A549 (cell line): ENCODE data around the gene CCDC57. TPM values are rescaled to one million over a fixed set of nuclear protein-coding genes. Genes with fewer than 3 reads are reported as not detected.
A peak's percentile ranks its signal among the peaks of the same experiment; 100 is the strongest.

Experiments
- ATAC-seq, 2 experiments: fragments of 200-7000 bp in 1 of 2; fragments of >200 bp in 1 of 2; cut with Nextera tagmentation in 1 of 2; cut with Tn5 transposase in 1 of 2; 3 replicates each; pipeline versions ENCODE4 v1.8.0 to v1.9.1; 2018 to 2020; ENCODE audit warnings: mild to moderate bottlenecking in 1 of 2, moderate library complexity in 1 of 2
- CTCF ChIA-PET: fragments of 300-600 bp; sonication (Branson Sonifier 250); formaldehyde crosslinking; extraction: SDS; loops from one replicate; lab custom pipeline; 2021; ENCODE audit warnings: antibody characterized with exemption, inconsistent platforms; lab: Yijun Ruan, JAX
- POLR2A ChIA-PET: fragments of 350-600 bp; formaldehyde crosslinking; extraction: SDS; loops from one replicate; lab custom pipeline; 2021; ENCODE audit warnings: antibody characterized with exemption, inconsistent platforms; lab: Yijun Ruan, JAX
- DNase-seq, 2 experiments: peaks; one replicate each; pipeline versions ENCODE4 v3.0.0 to v3.0.0-alpha.2; 2011 to 2016; ENCODE audit warnings: low read depth in 1 of 2, low spot score in 1 of 2
- FAIRE-seq: peaks from 2 replicates; lab custom pipeline; 2011; peaks lifted over from hg19 to GRCh38; lab: Jason Lieb, UNC
- H3K27ac ChIP-seq, 2 experiments: fragments of >200 bp; sonication (Bioruptor Twin); formaldehyde crosslinking; 3 replicates each; pipeline ENCODE4 v1.5.1; 2016 to 2017
- H3K4me1 ChIP-seq: fragments of >200 bp; sonication (Bioruptor Twin); formaldehyde crosslinking; 3 replicates; pipeline ENCODE4 v1.6.1; 2016
- H3K4me2 ChIP-seq: fragments of >200 bp; sonication (Bioruptor Twin); formaldehyde crosslinking; 3 replicates; pipeline ENCODE4 v1.6.1; 2016
- H3K4me3 ChIP-seq: fragments of >200 bp; sonication (Bioruptor Twin); formaldehyde crosslinking; 3 replicates; pipeline ENCODE4 v1.5.1; 2016
- H3K9me3 ChIP-seq: fragments of >200 bp; sonication (Bioruptor Twin); formaldehyde crosslinking; 3 replicates; pipeline ENCODE4 v1.6.1; 2016
- BCL3 ChIP-seq: fragments of >200 bp; sonication (Bioruptor Twin); formaldehyde crosslinking; IDR thresholded peaks from 3 replicates; pipeline ENCODE4 v1.6.1; 2016
- CBX8 ChIP-seq: fragments of 200-600 bp; sonication (generic); IDR thresholded peaks from 2 replicates; pipeline ENCODE4 v1.6.1; 2016
- CHD4 ChIP-seq: fragments of 200-600 bp; sonication (generic); IDR thresholded peaks from 2 replicates; pipeline ENCODE4 v1.6.1; 2016; ENCODE audit warnings: antibody characterized with exemption, mild to moderate bottlenecking, borderline replicate concordance
- ESRRA ChIP-seq: fragments of 150-350 bp; IDR thresholded peaks from 2 replicates; pipeline ENCODE4 v1.6.1; 2014; ENCODE audit warnings: mild to moderate bottlenecking, low read length, borderline replicate concordance
- FOSL2 ChIP-seq, 2 experiments: fragments of 450-650 bp in 1 of 2; fragments of >200 bp in 1 of 2; sonication (Bioruptor Twin) in 1 of 2; formaldehyde crosslinking; IDR thresholded peaks; 2 replicates each; pipeline versions ENCODE4 v1.5.0 to v1.6.1; 2016 to 2020; ENCODE audit warnings: mild to moderate bottlenecking in 1 of 2, moderate library complexity in 1 of 2
- HES2 ChIP-seq: fragments of >200 bp; sonication (Bioruptor Twin); formaldehyde crosslinking; IDR thresholded peaks from 2 replicates; pipeline ENCODE4 v1.6.1; 2016
- JUN ChIP-seq, 2 experiments: fragments of >200 bp; sonication (Bioruptor Twin); formaldehyde crosslinking; IDR thresholded peaks; 2 replicates in 1 of 2; 3 replicates in 1 of 2; pipeline ENCODE4 v1.6.1; 2016 to 2017
- JUNB ChIP-seq: fragments of >200 bp; sonication (Bioruptor Twin); formaldehyde crosslinking; IDR thresholded peaks from 2 replicates; pipeline ENCODE4 v1.6.1; 2016
- KDM5A ChIP-seq: fragments of 200-600 bp; sonication (generic); IDR thresholded peaks from 2 replicates; pipeline ENCODE4 v1.6.1; 2016; ENCODE audit warnings: antibody characterized with exemption, mild to moderate bottlenecking
- MAZ ChIP-seq: fragments of 150-350 bp; IDR thresholded peaks from 2 replicates; pipeline ENCODE4 v1.6.1; 2014; ENCODE audit warnings: antibody characterized with exemption, low read depth, low read length, borderline replicate concordance
- POLR2A ChIP-seq: IDR thresholded peaks from 2 replicates; pipeline ENCODE4 v1.6.1; 2012; ENCODE audit warnings: mild to moderate bottlenecking, low read length
- POLR2AphosphoS2 ChIP-seq: conservative IDR thresholded peaks from 2 replicates; pipeline ENCODE4 v1.6.1; 2012; ENCODE audit warnings: low read length, improper control_type of control experiment, inconsistent platforms
- RCOR1 ChIP-seq: fragments of 150-350 bp; IDR thresholded peaks from 2 replicates; pipeline ENCODE4 v1.6.1; 2014; ENCODE audit warnings: antibody characterized with exemption, low read length, low read depth
- ZNF302 ChIP-seq: fragments of 250-450 bp; sonication (Bioruptor Pico); IDR thresholded peaks from 2 replicates; pipeline ENCODE4 v1.9.0; 2021; ENCODE audit warnings: inconsistent platforms, mild to moderate bottlenecking, moderate library complexity
- WGBS: methylation state at CpG from one replicate; pipeline ENCODE4 v1.1.6; 2017; ENCODE audit errors: missing lambda C conversion rate; 5-methylcytosine and 5-hydroxymethylcytosine counted together
- polyA plus RNA-seq, 4 experiments: library from polyadenylated mRNA; depleted of rRNA in 3 of 4; stranded (reverse); fragments of >200 nt; fragmentation: RNase III in 1 of 4; extraction: RNeasy Plus Mini Kit Qiagen cat#74134 plus additional on column Dnase treatment in 1 of 4; gene quantifications; 2 replicates in 3 of 4; 3 replicates in 1 of 4; pipeline ENCODE4 v1.2.3, GENCODE V29; 2011 to 2017
- TF ChIP-seq, protein P1 (sequence below): IDR thresholded peaks from 2 replicates; pipeline ENCODE4 v1.6.1; 2012
- TF ChIP-seq, protein P2 (sequence below): fragments of 250-450 bp; sonication (Bioruptor Pico); IDR thresholded peaks from 2 replicates; pipeline ENCODE4 v1.5.0; 2021; ENCODE audit warnings: mild to moderate bottlenecking, moderate library complexity, borderline replicate concordance

Gene CCDC57
- polyA plus RNA-seq, 2 of the 4 experiments (the other 2 are of a cell fraction), result 18.2 to 18.5 TPM

- ChIA-PET CTCF (interaction anchor here (1.0 to 21.7 kb wide), 7 partner anchors 9 to 92 kb away, joined by 3 to 191 read pairs (median 24); partner anchors contain the start of genes DCXR, DUS1L and RAC3), POLR2A (interaction anchor here (0.6 to 1.0 kb wide), 3 partner anchors 14 to 464 kb away, joined by 3 to 5 read pairs (median 3); partner anchors contain the start of genes DCXR and DUS1L)
- peak within 1 kb of the TSS; percentile 91 to 95 for H3K27ac ChIP-seq
- FAIRE-seq (no peak), DNase-seq (peak; percentile 69 to 85), ATAC-seq (peak; percentile 63)
- H3K4me3 ChIP-seq, result peak within 1 kb of the TSS; percentile 97
- peak within 1 kb of the TSS; percentile 91 for H3K4me2 ChIP-seq
- TF ChIP-seq CHD4 (no peak), CBX8 (no peak), POLR2AphosphoS2 (no peak), HES2 (no peak), JUNB (no peak), ESRRA (no peak), JUN (IDR thresholded peaks at IDR 0.05) (peak; percentile 75 to 94; a peak in 4 of 5 replicates), BCL3 (peak; percentile 77; the same call in 2 of the 3 replicates), KDM5A (peak; percentile 27; the same call in 1 of the 2 replicates), MAZ (0 out of 2 replicates have a peak, but pooled peaks have one; percentile 55), POLR2A (peak; percentile 44), FOSL2 (IDR thresholded peaks at IDR 0.05) (no peak), FOSL2 (CRISPR knock-in tag; IDR thresholded peaks at IDR 0.05) (no peak), ZNF302 (no peak), RCOR1 (no peak)
- TF ChIP-seq, protein P1, sequence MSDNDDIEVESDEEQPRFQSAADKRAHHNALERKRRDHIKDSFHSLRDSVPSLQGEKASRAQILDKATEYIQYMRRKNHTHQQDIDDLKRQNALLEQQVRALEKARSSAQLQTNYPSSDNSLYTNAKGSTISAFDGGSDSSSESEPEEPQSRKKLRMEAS, result peak; percentile 71; the same call in 1 of the 2 replicates
- TF ChIP-seq, protein P2, sequence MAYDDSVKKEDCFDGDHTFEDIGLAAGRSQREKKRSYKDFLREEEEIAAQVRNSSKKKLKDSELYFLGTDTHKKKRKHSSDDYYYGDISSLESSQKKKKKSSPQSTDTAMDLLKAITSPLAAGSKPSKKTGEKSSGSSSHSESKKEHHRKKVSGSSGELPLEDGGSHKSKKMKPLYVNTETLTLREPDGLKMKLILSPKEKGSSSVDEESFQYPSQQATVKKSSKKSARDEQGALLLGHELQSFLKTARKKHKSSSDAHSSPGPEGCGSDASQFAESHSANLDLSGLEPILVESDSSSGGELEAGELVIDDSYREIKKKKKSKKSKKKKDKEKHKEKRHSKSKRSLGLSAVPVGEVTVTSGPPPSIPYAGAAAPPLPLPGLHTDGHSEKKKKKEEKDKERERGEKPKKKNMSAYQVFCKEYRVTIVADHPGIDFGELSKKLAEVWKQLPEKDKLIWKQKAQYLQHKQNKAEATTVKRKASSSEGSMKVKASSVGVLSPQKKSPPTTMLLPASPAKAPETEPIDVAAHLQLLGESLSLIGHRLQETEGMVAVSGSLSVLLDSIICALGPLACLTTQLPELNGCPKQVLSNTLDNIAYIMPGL (CRISPR knock-in tag), result no peak
- no peaks in the 10 kb centered on the region for H3K9me3 ChIP-seq
- H3K4me1 ChIP-seq, result peaks cover 16% of the 10 kb centered on the region; the same call in 2 of the 3 replicates
- 4% methylated on average over 29 of the region's 94 CpGs for WGBS
These were observed 160.6 kb downstream of the CCDC57 start, which contains the start of the genes GPS1 and RFNG for GRCh38 chr17:82051776-82052637. Gene GPS1 (plus strand): TSS chr17:82051898. CDS start chr17:82051932, 34 bp downstream. Gene RFNG (minus strand): TSS chr17:82051811. CDS start chr17:82051766, 45 bp downstream.

Other genes starting within 250 kb of the CCDC57 start
- 10.3 and 12.3 TPM in 2 replicates for gene ASPSCR1, start 235.2 kb downstream of the CCDC57 start, polyA plus RNA-seq (2011; rRNA removed)
- 24.5 to 29.4 TPM (median 25.7 TPM) in 3 replicates for gene ASPSCR1, start 235.2 kb downstream of the CCDC57 start, polyA plus RNA-seq (2017; fragmentation: RNase III; extraction: RNeasy Plus Mini Kit Qiagen cat#74134 plus additional on column Dnase treatment)
- 79.4 and 80.5 TPM in 2 replicates for gene CENPX, start 190.0 kb downstream of the CCDC57 start, polyA plus RNA-seq (2011; rRNA removed)
- gene CENPX, start 190.0 kb downstream of the CCDC57 start, polyA plus RNA-seq (2017; fragmentation: RNase III; extraction: RNeasy Plus Mini Kit Qiagen cat#74134 plus additional on column Dnase treatment), result 208 to 231 TPM (median 222 TPM) in 3 replicates
- gene LRRC45, start 189.5 kb downstream of the CCDC57 start, polyA plus RNA-seq (2011; rRNA removed), result 6.0 and 6.4 TPM in 2 replicates
- gene LRRC45, start 189.5 kb downstream of the CCDC57 start, polyA plus RNA-seq (2017; fragmentation: RNase III; extraction: RNeasy Plus Mini Kit Qiagen cat#74134 plus additional on column Dnase treatment), result 19.1 to 24.5 TPM (median 21.6 TPM) in 3 replicates
- 9.9 and 11.9 TPM in 2 replicates for gene RAC3, start 181.2 kb downstream of the CCDC57 start, polyA plus RNA-seq (2011; rRNA removed)
- 19.9 to 21.0 TPM (median 20.4 TPM) in 3 replicates for gene RAC3, start 181.2 kb downstream of the CCDC57 start, polyA plus RNA-seq (2017; fragmentation: RNase III; extraction: RNeasy Plus Mini Kit Qiagen cat#74134 plus additional on column Dnase treatment)
- 39.3 and 48.3 TPM in 2 replicates for gene DCXR, start 175.1 kb downstream of the CCDC57 start, polyA plus RNA-seq (2011; rRNA removed)
- 62.0 to 70.7 TPM (median 69.6 TPM) in 3 replicates for gene DCXR, start 175.1 kb downstream of the CCDC57 start, polyA plus RNA-seq (2017; fragmentation: RNase III; extraction: RNeasy Plus Mini Kit Qiagen cat#74134 plus additional on column Dnase treatment)
- 8.4 and 8.9 TPM in 2 replicates for gene RFNG, start 161.0 kb downstream of the CCDC57 start, polyA plus RNA-seq (2011; rRNA removed)
- gene RFNG, start 161.0 kb downstream of the CCDC57 start, polyA plus RNA-seq (2017; fragmentation: RNase III; extraction: RNeasy Plus Mini Kit Qiagen cat#74134 plus additional on column Dnase treatment), result 21.3 to 31.5 TPM (median 25.7 TPM) in 3 replicates
- gene GPS1, start 160.9 kb downstream of the CCDC57 start, polyA plus RNA-seq (2011; rRNA removed), result 89.4 and 93.8 TPM in 2 replicates
- 122 to 130 TPM (median 126 TPM) in 3 replicates for gene GPS1, start 160.9 kb downstream of the CCDC57 start, polyA plus RNA-seq (2017; fragmentation: RNase III; extraction: RNeasy Plus Mini Kit Qiagen cat#74134 plus additional on column Dnase treatment)
- 48.1 and 59.5 TPM in 2 replicates for gene DUS1L, start 147.0 kb downstream of the CCDC57 start, polyA plus RNA-seq (2011; rRNA removed)
- gene DUS1L, start 147.0 kb downstream of the CCDC57 start, polyA plus RNA-seq (2017; fragmentation: RNase III; extraction: RNeasy Plus Mini Kit Qiagen cat#74134 plus additional on column Dnase treatment), result 81.5 to 84.8 TPM (median 83.6 TPM) in 3 replicates
- gene FASN, start 114.6 kb downstream of the CCDC57 start, polyA plus RNA-seq (2011; rRNA removed), result 12.9 and 16.3 TPM in 2 replicates
- gene FASN, start 114.6 kb downstream of the CCDC57 start, polyA plus RNA-seq (2017; fragmentation: RNase III; extraction: RNeasy Plus Mini Kit Qiagen cat#74134 plus additional on column Dnase treatment), result 114 to 169 TPM (median 144 TPM) in 3 replicates
- 28.6 and 40.0 TPM in 2 replicates for gene SLC16A3, start 16.2 kb upstream of the CCDC57 start, polyA plus RNA-seq (2011; rRNA removed)
- gene SLC16A3, start 16.2 kb upstream of the CCDC57 start, polyA plus RNA-seq (2017; fragmentation: RNase III; extraction: RNeasy Plus Mini Kit Qiagen cat#74134 plus additional on column Dnase treatment), result 77.9 to 97.7 TPM (median 90.9 TPM) in 3 replicates
- 130 and 139 TPM in 2 replicates for gene CSNK1D, start 60.9 kb upstream of the CCDC57 start, polyA plus RNA-seq (2011; rRNA removed)
- gene CSNK1D, start 60.9 kb upstream of the CCDC57 start, polyA plus RNA-seq (2017; fragmentation: RNase III; extraction: RNeasy Plus Mini Kit Qiagen cat#74134 plus additional on column Dnase treatment), result 151 to 173 TPM (median 163 TPM) in 3 replicates
- gene CD7, start 104.8 kb upstream of the CCDC57 start, polyA plus RNA-seq (2011; rRNA removed), result not detected in 2 replicates
- not detected in 3 replicates for gene CD7, start 104.8 kb upstream of the CCDC57 start, polyA plus RNA-seq (2017; fragmentation: RNase III; extraction: RNeasy Plus Mini Kit Qiagen cat#74134 plus additional on column Dnase treatment)
- 0.22 and 0.58 TPM in 2 replicates for gene SECTM1, start 120.9 kb upstream of the CCDC57 start, polyA plus RNA-seq (2011; rRNA removed)
- 1.5 to 2.5 TPM (median 2.0 TPM) in 3 replicates for gene SECTM1, start 120.9 kb upstream of the CCDC57 start, polyA plus RNA-seq (2017; fragmentation: RNase III; extraction: RNeasy Plus Mini Kit Qiagen cat#74134 plus additional on column Dnase treatment)
- gene TEX19, start 146.4 kb upstream of the CCDC57 start, polyA plus RNA-seq (2011; rRNA removed), result 0.32 and 0.43 TPM in 2 replicates
- 0.50 to 0.66 TPM (median 0.55 TPM) in 3 replicates for gene TEX19, start 146.4 kb upstream of the CCDC57 start, polyA plus RNA-seq (2017; fragmentation: RNase III; extraction: RNeasy Plus Mini Kit Qiagen cat#74134 plus additional on column Dnase treatment)
- gene UTS2R, start 158.9 kb upstream of the CCDC57 start, polyA plus RNA-seq (2011; rRNA removed), result not detected in 2 replicates
- gene UTS2R, start 158.9 kb upstream of the CCDC57 start, polyA plus RNA-seq (2017; fragmentation: RNase III; extraction: RNeasy Plus Mini Kit Qiagen cat#74134 plus additional on column Dnase treatment), result not detected in 3 replicates
- 18.0 and 18.4 TPM in 2 replicates for gene HEXD, start 205.5 kb upstream of the CCDC57 start, polyA plus RNA-seq (2011; rRNA removed)
- gene HEXD, start 205.5 kb upstream of the CCDC57 start, polyA plus RNA-seq (2017; fragmentation: RNase III; extraction: RNeasy Plus Mini Kit Qiagen cat#74134 plus additional on column Dnase treatment), result 15.9 to 21.4 TPM (median 19.5 TPM) in 3 replicates
- gene OGFOD3, start 205.7 kb upstream of the CCDC57 start, polyA plus RNA-seq (2011; rRNA removed), result 14.9 and 15.2 TPM in 2 replicates
- gene OGFOD3, start 205.7 kb upstream of the CCDC57 start, polyA plus RNA-seq (2017; fragmentation: RNase III; extraction: RNeasy Plus Mini Kit Qiagen cat#74134 plus additional on column Dnase treatment), result 19.8 to 21.9 TPM (median 20.8 TPM) in 3 replicates
- gene CYBC1, start 237.9 kb upstream of the CCDC57 start, polyA plus RNA-seq (2011; rRNA removed), result 68.6 and 81.8 TPM in 2 replicates
- 74.3 to 89.8 TPM (median 86.5 TPM) in 3 replicates for gene CYBC1, start 237.9 kb upstream of the CCDC57 start, polyA plus RNA-seq (2017; fragmentation: RNase III; extraction: RNeasy Plus Mini Kit Qiagen cat#74134 plus additional on column Dnase treatment)
- 89.6 and 108 TPM in 2 replicates for gene NARF, start 245.9 kb upstream of the CCDC57 start, polyA plus RNA-seq (2011; rRNA removed)
- gene NARF, start 245.9 kb upstream of the CCDC57 start, polyA plus RNA-seq (2017; fragmentation: RNase III; extraction: RNeasy Plus Mini Kit Qiagen cat#74134 plus additional on column Dnase treatment), result 38.2 to 51.2 TPM (median 45.0 TPM) in 3 replicates